ENCODE results near the gene CDC42BPB.

Gene CDC42BPB

GRCh38 chr14:102917469-102918211, 139.7 kb downstream of the CDC42BPB start:
- no peaks in the 10 kb centered on the region for H3K4me1 ChIP-seq (ENCODE audit: control insufficient read depth, insufficient read depth, low read length, unreplicated experiment)
- no peaks in the 10 kb centered on the region for H3K79me2 ChIP-seq (ENCODE audit: control insufficient read depth, insufficient read depth, low read length, unreplicated experiment)
- H3K27ac ChIP-seq (ENCODE audit: low read depth, low read length) = no peak overlapping the region
- no peak overlapping the region for H3K4me3 ChIP-seq (ENCODE audit: low read depth, low read length)
- peaks cover 20% of the 10 kb centered on the region for H3K27me3 ChIP-seq (ENCODE audit: insufficient read depth, low read length)
- H2AFZ ChIP-seq (ENCODE audit: low read length, unreplicated experiment) = no peak overlapping the region
- H3K36me3 ChIP-seq (ENCODE audit: insufficient read depth, low read length) = no peaks in the 10 kb centered on the region

GRCh38 chr14:102917056-102917385, 140.3 kb downstream of the CDC42BPB start:
- H3K4me3 ChIP-seq (ENCODE audit: low read depth, low read length) = no peak overlapping the region
- H2AFZ ChIP-seq (ENCODE audit: low read length, unreplicated experiment) = no peak overlapping the region
- H3K27ac ChIP-seq (ENCODE audit: low read depth, low read length) = no peak overlapping the region
- no peaks in the 10 kb centered on the region for H3K36me3 ChIP-seq (ENCODE audit: insufficient read depth, low read length)
- H3K27me3 ChIP-seq (ENCODE audit: insufficient read depth, low read length) = peaks cover 14% of the 10 kb centered on the region
- no peaks in the 10 kb centered on the region for H3K79me2 ChIP-seq (ENCODE audit: control insufficient read depth, insufficient read depth, low read length, unreplicated experiment)
- no peaks in the 10 kb centered on the region for H3K4me1 ChIP-seq (ENCODE audit: control insufficient read depth, insufficient read depth, low read length, unreplicated experiment)

GRCh38 chr14:102916347-102917055, 140.8 kb downstream of the CDC42BPB start:
- Histone ChIP-seq H3K27ac (ENCODE audit: low read depth, low read length) (no peak overlapping the region), H3K4me1 (ENCODE audit: control insufficient read depth, insufficient read depth, low read length, unreplicated experiment) (no peaks in the 10 kb centered on the region), H3K79me2 (ENCODE audit: control insufficient read depth, insufficient read depth, low read length, unreplicated experiment) (no peaks in the 10 kb centered on the region), H3K36me3 (ENCODE audit: insufficient read depth, low read length) (no peaks in the 10 kb centered on the region), H3K4me3 (ENCODE audit: low read depth, low read length) (no peak overlapping the region), H3K27me3 (ENCODE audit: insufficient read depth, low read length) (peaks cover 8% of the 10 kb centered on the region; the same call in 1 of the 2 replicates), H2AFZ (ENCODE audit: low read length, unreplicated experiment) (no peak overlapping the region)

GRCh38 chr14:102915292-102916110, 141.8 kb downstream of the CDC42BPB start:
- no peak overlapping the region for H3K4me3 ChIP-seq (ENCODE audit: low read depth, low read length)
- H3K27me3 ChIP-seq (ENCODE audit: insufficient read depth, low read length) = no peaks in the 10 kb centered on the region
- no peaks in the 10 kb centered on the region for H3K36me3 ChIP-seq (ENCODE audit: insufficient read depth, low read length)
- H3K4me1 ChIP-seq (ENCODE audit: control insufficient read depth, insufficient read depth, low read length, unreplicated experiment) = no peaks in the 10 kb centered on the region
- no peak overlapping the region for H2AFZ ChIP-seq (ENCODE audit: low read length, unreplicated experiment)
- H3K27ac ChIP-seq (ENCODE audit: low read depth, low read length) = no peak overlapping the region
- no peaks in the 10 kb centered on the region for H3K79me2 ChIP-seq (ENCODE audit: control insufficient read depth, insufficient read depth, low read length, unreplicated experiment)

- H3K27ac ChIP-seq (ENCODE audit: low read depth, low read length) = no peak overlapping the region
- H3K4me3 ChIP-seq (ENCODE audit: low read depth, low read length) = no peak overlapping the region
- H3K27me3 ChIP-seq (ENCODE audit: insufficient read depth, low read length) = no peaks in the 10 kb centered on the region
- H2AFZ ChIP-seq (ENCODE audit: low read length, unreplicated experiment) = no peak overlapping the region
- no peaks in the 10 kb centered on the region for H3K79me2 ChIP-seq (ENCODE audit: control insufficient read depth, insufficient read depth, low read length, unreplicated experiment)
- no peaks in the 10 kb centered on the region for H3K4me1 ChIP-seq (ENCODE audit: control insufficient read depth, insufficient read depth, low read length, unreplicated experiment)
- H3K36me3 ChIP-seq (ENCODE audit: insufficient read depth, low read length) = no peaks in the 10 kb centered on the region
Observed at GRCh38 chr14:102914474-102915291, 142.7 kb downstream of the CDC42BPB start.

- no peaks in the 10 kb centered on the region for H3K36me3 ChIP-seq (ENCODE audit: insufficient read depth, low read length)
- H3K27ac ChIP-seq (ENCODE audit: low read depth, low read length) = no peak overlapping the region
- H2AFZ ChIP-seq (ENCODE audit: low read length, unreplicated experiment) = no peak overlapping the region
- H3K27me3 ChIP-seq (ENCODE audit: insufficient read depth, low read length) = no peaks in the 10 kb centered on the region
- no peaks in the 10 kb centered on the region for H3K4me1 ChIP-seq (ENCODE audit: control insufficient read depth, insufficient read depth, low read length, unreplicated experiment)
- H3K79me2 ChIP-seq (ENCODE audit: control insufficient read depth, insufficient read depth, low read length, unreplicated experiment) = no peaks in the 10 kb centered on the region
- H3K4me3 ChIP-seq (ENCODE audit: low read depth, low read length) = no peak overlapping the region
Observed at GRCh38 chr14:102913341-102914211, 143.8 kb downstream of the CDC42BPB start.

GRCh38 chr14:102911991-102912761, 145.2 kb downstream of the CDC42BPB start:
- Histone ChIP-seq H2AFZ (ENCODE audit: low read length, unreplicated experiment) (no peak overlapping the region), H3K27ac (ENCODE audit: low read depth, low read length) (no peak overlapping the region), H3K4me1 (ENCODE audit: control insufficient read depth, insufficient read depth, low read length, unreplicated experiment) (no peaks in the 10 kb centered on the region), H3K36me3 (ENCODE audit: insufficient read depth, low read length) (no peaks in the 10 kb centered on the region), H3K79me2 (ENCODE audit: control insufficient read depth, insufficient read depth, low read length, unreplicated experiment) (no peaks in the 10 kb centered on the region), H3K4me3 (ENCODE audit: low read depth, low read length) (no peak overlapping the region), H3K27me3 (ENCODE audit: insufficient read depth, low read length) (no peaks in the 10 kb centered on the region)

GRCh38 chr14:102911541-102911951, 145.8 kb downstream of the CDC42BPB start:
- H3K4me1 ChIP-seq (ENCODE audit: control insufficient read depth, insufficient read depth, low read length, unreplicated experiment) = no peaks in the 10 kb centered on the region
- no peak overlapping the region for H3K4me3 ChIP-seq (ENCODE audit: low read depth, low read length)
- H3K27ac ChIP-seq (ENCODE audit: low read depth, low read length) = no peak overlapping the region
- no peaks in the 10 kb centered on the region for H3K27me3 ChIP-seq (ENCODE audit: insufficient read depth, low read length)
- no peaks in the 10 kb centered on the region for H3K79me2 ChIP-seq (ENCODE audit: control insufficient read depth, insufficient read depth, low read length, unreplicated experiment)
- peaks cover 2% of the 10 kb centered on the region; the same call in 1 of the 2 replicates for H3K36me3 ChIP-seq (ENCODE audit: insufficient read depth, low read length)
- H2AFZ ChIP-seq (ENCODE audit: low read length, unreplicated experiment) = no peak overlapping the region

- Histone ChIP-seq H3K4me1 (ENCODE audit: control insufficient read depth, insufficient read depth, low read length, unreplicated experiment) (no peaks in the 10 kb centered on the region), H3K27ac (ENCODE audit: low read depth, low read length) (no peak overlapping the region), H2AFZ (ENCODE audit: low read length, unreplicated experiment) (no peak overlapping the region), H3K36me3 (ENCODE audit: insufficient read depth, low read length) (peaks cover 11% of the 10 kb centered on the region; the same call in 1 of the 2 replicates), H3K4me3 (ENCODE audit: low read depth, low read length) (no peak overlapping the region), H3K79me2 (ENCODE audit: control insufficient read depth, insufficient read depth, low read length, unreplicated experiment) (no peaks in the 10 kb centered on the region), H3K27me3 (ENCODE audit: insufficient read depth, low read length) (no peaks in the 10 kb centered on the region)
Observed at GRCh38 chr14:102910442-102910841, 146.9 kb downstream of the CDC42BPB start.
